NOMO-1 (cell line): ENCODE data around the gene KSR1.

ENCODE experiments used
- DNase-seq, 2 experiments: peaks; one replicate each; lab custom pipeline; 2025; ENCODE audit not compliant: unreplicated experiment in 2 of 2; lab: John Stamatoyannopoulos, UW

KSR1 gene

DNA sequence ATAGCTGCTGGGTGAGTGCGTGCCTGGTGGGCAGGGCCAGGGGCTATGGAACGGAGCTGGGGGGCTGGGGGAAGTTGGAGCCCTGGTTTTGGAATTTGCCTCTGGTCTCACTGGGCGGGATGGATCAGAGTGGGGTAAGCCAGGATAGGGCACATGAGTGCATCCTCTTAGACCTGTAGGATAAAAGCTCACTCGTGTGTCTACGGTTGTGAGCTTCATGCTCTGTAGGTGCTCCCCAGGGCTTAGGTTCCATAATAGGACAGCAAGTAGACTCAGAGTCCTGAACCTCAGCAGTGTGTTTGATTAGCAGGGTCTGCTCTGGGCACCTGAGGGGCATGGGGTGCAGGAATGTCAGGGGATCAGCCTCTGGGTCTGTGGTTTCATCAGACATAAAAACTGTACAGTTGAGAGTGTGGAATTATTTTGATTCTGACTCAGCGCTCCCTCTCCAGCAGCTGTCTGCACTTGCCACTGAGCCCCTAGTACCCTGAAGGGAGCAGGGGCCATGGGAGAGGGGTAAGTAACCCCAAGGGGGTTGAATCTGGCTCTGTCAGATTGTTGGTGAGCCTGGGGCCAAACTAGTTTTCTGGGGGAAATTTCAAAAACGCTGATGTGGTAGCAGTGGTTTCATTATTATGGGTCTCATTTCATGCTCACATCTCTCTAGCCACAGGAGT lies 90.5 kb downstream of the KSR1 start:
- no peak for DNase-seq

DNA sequence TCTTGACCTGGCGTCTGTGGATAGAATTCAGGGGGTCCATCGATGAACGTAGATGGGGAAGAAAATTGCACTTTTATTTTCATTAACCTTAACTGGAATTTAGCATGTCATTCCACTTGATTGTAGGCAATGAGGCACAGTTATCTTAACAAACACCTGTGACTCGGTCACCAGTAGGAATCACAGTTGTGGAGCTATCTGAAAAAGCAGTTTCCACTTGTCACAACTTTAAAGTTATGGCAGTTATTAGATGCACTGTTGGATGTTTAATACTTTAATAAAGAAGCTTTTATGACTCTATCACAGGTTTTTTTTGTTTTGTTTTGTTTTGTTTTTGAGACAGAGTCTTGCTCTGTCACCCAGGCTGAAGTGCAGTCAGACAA lies 91.0 kb downstream of the KSR1 start:
- no peak for DNase-seq

DNA sequence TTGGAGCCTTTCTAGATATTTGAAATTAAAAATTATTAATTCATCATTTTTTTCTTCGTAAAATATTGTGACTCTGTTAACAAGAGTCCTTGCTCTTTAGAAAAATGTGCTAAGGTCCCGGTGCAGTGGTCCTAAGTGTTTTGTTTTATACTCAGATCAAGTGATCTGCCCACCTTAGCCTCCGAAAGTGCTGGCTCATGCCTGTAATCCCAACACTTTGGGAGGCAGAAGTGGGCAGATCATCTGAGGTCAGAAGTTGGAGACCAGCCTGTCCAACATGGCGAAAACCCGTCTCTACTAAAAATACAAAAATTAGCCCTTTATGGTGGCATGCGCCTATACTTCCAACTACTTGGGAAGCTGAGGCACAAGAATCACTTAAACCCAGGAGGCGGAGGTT lies 92.1 kb downstream of the KSR1 start:
- DNase-seq, result no peak

DNA sequence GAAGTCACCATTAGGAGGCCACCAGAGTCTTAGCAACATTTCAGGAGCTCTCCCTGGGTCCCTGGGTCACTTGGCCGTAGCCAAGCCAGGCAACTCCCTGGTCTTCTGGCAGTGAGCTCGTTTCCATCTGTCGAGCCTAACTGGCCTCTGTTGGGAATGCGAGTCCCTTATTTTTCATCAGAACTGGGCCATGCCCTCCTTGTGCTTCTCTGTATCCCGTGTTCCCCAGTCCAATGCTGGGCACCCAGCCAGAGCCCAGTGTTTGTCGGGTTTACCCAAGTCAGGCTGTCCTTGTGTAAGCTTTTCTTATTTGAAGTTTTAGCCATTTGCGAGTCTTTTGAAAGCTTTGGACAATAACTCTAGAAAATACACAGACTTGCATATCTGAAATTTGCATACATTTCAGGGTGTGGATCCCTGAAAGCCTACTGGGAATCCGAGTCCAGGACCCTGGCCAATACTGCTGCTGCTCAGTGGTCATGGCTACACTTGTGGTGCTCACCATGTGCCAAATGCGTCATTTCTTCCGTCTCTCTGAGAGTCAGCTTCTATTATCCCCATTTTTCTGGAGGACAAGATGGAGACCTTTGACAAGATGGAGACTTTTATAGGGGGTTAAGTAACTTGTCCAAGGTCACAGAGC lies 93.1 kb downstream of the KSR1 start:
- DNase-seq, result no peak

GRCh38 chr17:27550291-27550930 lies 94.2 kb downstream of the KSR1 start:
- DNase-seq, result no peak

- no peak for DNase-seq
Observed at GRCh38 chr17:27550974-27551505, 94.8 kb downstream of the KSR1 start.

GRCh38 chr17:27551701-27552248 lies 95.5 kb downstream of the KSR1 start:
- DNase-seq, result no peak

DNA sequence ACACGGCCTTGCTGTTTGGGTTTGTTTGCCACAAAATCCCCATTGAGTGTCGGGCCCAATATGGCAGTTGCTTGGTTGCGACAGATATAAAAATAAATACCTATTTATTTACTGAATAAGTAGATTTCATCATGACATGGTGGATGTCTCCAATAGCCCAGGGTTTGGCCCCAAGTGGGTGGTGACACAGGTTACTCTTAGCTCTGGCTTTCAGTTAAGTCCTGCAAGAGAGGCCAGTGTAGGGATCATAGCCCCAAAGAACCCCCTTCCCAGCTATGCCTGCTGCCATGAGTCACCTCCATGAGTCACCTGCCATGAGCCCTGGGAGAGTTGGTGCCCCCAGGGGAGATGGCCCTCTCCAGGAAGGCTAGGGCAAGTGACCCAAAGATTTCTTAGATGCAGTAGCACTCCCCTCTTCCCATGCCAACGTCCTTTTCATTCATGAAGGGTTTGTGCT lies 96.1 kb downstream of the KSR1 start:
- DNase-seq, result no peak

DNA sequence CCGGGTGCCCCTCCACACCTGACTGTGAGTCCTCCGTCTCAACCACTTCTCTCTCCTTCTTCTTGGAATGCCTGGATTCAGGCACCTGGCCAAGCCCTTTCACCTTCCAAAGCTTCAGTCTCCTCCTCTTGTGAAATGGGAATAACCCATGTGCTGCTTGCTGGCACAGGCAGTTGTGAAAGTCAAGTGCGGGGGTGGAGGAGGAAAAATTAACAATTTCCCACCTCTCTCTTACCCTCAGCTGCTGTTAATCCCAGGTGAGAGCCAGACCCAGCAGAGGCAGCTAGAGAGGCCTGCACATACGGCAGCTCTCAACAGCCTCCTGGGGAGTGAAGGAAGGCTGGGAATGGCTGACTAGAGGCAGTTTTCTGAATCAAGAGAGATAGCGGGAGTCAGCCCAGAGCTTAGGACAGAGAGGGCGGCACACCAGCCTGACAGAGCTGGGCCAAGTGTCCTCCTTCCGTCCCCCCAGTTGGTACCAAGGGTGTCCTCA lies 96.8 kb downstream of the KSR1 start:
- no peak for DNase-seq

DNA sequence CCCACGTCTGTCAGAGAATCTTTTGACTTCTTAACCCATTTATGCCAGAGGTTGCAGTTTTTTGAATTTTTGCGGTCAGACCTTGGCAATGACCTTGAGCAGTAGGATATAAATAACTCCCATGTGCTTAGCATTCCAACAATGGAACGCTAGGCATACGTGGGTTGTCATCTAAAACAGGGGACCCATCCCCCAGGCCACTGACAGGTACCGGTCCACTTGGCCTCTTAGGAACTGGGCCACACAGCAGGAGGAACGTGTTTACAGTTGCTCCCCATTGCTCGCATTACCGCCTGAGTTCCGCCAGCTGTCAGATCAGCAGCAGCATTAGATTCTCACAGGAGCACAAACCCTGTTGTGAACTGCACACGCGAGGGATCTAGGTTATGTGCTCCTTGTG lies 97.9 kb downstream of the KSR1 start:
- DNase-seq, result no peak

DNA sequence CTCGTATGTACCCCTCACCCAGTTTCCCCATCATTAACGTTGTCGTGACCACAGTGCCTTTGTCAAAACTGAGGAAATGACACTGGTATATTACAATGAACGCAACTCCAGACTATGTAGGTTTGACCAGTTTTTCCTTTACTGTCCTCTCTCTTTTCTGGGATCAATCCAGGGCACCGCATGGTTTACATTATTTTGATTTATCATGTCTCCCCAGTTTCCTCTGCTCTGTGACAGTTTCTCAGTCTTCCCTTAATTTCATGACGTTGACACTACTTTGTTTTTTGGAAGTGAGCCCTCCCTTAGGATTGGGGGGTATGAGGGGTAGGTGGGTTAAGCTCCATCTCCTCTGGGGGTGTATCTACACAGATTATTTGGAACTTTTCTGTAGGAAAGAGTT lies 98.7 kb downstream of the KSR1 start:
- DNase-seq, result no peak

DNA sequence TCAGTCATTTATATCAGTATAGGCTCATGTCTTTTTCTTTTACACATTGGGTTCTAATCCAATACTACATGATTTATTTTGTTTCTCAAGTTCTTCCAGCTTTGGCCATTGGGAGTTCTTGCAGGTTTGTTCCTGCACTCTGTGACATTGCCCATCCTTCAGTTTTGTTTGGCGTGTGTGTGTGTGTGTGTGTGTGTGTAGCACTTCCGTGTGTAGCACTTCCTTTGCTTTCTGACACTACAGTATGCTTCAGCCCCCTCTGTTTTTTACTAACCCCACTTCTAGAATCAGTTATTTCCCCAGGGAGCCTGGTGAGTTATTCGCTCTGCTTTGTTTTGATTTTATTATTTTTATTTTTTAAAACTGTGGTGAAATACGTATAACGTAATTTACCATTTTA lies 99.1 kb downstream of the KSR1 start:
- no peak for DNase-seq

DNA sequence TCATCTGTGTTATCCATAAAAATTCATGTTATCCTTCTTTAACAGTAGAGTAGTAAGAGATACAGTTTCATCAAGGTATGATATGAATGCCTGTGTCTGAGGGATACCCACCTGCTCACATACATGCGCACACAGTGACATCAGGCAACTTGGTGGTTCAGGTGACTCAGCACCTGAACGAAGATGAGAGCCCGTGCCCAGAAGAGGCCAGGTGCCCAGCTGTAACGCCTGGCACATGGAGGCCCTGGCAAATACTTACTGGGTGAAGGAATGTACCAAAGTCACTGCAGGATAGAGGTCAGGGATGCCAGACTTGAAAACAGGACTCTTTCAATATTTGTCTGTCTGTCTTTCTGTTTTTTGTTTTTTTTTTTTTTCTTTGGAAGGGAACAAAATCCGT lies 102.1 kb downstream of the KSR1 start:
- DNase-seq, result no peak

GRCh38 chr17:27558842-27559505 lies 102.7 kb downstream of the KSR1 start:
- no peak for DNase-seq

DNA sequence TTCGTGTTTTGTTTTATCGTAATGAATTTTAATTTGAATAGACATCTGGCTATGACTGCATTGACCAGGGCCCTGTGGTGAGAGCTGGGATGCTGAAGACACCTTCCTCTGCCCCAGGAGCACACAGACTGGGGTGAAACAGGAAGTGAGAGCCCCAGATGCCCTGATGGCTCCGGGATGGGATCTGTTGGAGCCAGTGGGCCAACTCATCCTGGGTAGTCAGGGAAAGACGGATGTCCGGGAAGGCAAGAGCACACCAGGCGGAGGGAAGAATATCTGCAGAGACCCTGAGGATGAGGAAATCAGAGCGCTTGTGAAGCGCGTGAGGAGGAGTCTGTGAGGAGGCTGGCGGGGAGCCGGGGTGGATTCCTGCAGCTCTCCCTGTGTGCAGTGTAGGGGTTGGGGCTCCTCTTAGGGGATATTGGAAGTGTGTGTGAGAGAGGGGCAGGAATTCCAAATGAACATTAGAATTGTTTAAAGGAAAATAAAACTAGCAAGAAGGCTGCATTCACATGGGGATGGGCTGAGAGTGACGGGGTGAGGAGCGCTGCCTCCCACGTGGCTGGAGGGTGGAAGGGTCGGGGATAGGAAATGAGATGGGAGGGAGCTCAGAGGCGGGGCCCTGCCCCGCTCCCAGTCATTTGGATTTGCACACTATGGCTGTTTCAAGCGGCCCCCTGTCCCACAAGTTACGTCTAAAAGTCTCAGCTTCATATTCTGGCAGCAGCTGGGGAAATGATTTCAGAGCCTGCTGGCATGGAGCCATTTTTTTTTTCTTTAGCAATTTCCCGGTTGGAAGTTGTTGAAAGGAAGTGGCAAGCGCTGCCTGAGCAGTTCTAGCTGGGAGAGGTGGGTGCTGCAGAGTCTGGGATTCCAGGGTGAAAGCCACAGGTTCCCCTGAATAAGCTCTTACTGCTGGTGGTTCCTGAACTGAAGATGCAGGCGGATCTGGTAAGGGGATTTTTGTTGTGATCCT lies 103.5 kb downstream of the KSR1 start:
- DNase-seq, result no peak

GRCh38 chr17:27560668-27561067 lies 104.4 kb downstream of the KSR1 start:
- no peak for DNase-seq

GRCh38 chr17:27562777-27563455 lies 106.7 kb downstream of the KSR1 start:
- no peak for DNase-seq

- DNase-seq, result no peak
Observed at GRCh38 chr17:27563532-27563931, 107.3 kb downstream of the KSR1 start.

- DNase-seq, result no peak
Observed at GRCh38 chr17:27564463-27564862, 108.2 kb downstream of the KSR1 start.
